HG02884 (cell line): ENCODE data around the gene ITGA5.

Experiments
- ATAC-seq: cut with Tn5 transposase; IDR thresholded peaks from one replicate; pipeline ENCODE4 v1.9.1; 2021; ENCODE audit warnings: mild to moderate bottlenecking, moderate library complexity; ENCODE audit not compliant: unreplicated experiment

The ITGA5 gene

GRCh38 chr12:54419088-54419887, at the start of gene ITGA5:
TSS of gene ITGA5 (minus strand) at chr12:54419266. CDS start at chr12:54419198, 68 bp downstream.
- ATAC-seq = no peak

- ATAC-seq = no peak
These were observed 46.9 kb upstream of the ITGA5 start for GRCh38 chr12:54465857-54466523.

- no peak for ATAC-seq
These were observed 44.4 kb upstream of the ITGA5 start for GRCh38 chr12:54463484-54463883.

- no peak for ATAC-seq
These were observed 44.0 kb upstream of the ITGA5 start for GRCh38 chr12:54463034-54463433.

- ATAC-seq = no peak
These were observed 41.4 kb upstream of the ITGA5 start for GRCh38 chr12:54460317-54460923.

GRCh38 chr12:54459355-54459754, 40.3 kb upstream of the ITGA5 start:
- no peak for ATAC-seq

- no peak for ATAC-seq
These were observed 36.8 kb upstream of the ITGA5 start for GRCh38 chr12:54455760-54456469.

GRCh38 chr12:54452628-54453027, 33.6 kb upstream of the ITGA5 start:
- ATAC-seq = no peak

- ATAC-seq = no peak
These were observed 29.3 kb upstream of the ITGA5 start for GRCh38 chr12:54448344-54448743.

- ATAC-seq = no peak
These were observed 28.9 kb upstream of the ITGA5 start for GRCh38 chr12:54447917-54448316.

GRCh38 chr12:54444206-54444605, 25.1 kb upstream of the ITGA5 start:
- ATAC-seq = no peak

GRCh38 chr12:54443446-54443845, 24.4 kb upstream of the ITGA5 start:
- no peak for ATAC-seq

GRCh38 chr12:54442961-54443360, 23.9 kb upstream of the ITGA5 start:
- no peak for ATAC-seq

- no peak for ATAC-seq
These were observed 23.0 kb upstream of the ITGA5 start for GRCh38 chr12:54442099-54442498.

GRCh38 chr12:54439521-54440255, 20.6 kb upstream of the ITGA5 start:
- ATAC-seq = no peak

- ATAC-seq = no peak
These were observed 20.0 kb upstream of the ITGA5 start for GRCh38 chr12:54439096-54439495.

GRCh38 chr12:54438517-54438916, 19.5 kb upstream of the ITGA5 start:
- ATAC-seq = no peak

GRCh38 chr12:54437697-54438096, 18.6 kb upstream of the ITGA5 start:
- no peak for ATAC-seq

GRCh38 chr12:54437243-54437642, 18.2 kb upstream of the ITGA5 start:
- ATAC-seq = no peak

GRCh38 chr12:54432815-54433164, 13.7 kb upstream of the ITGA5 start:
- ATAC-seq = no peak
